OCI-LY7 (cell line): ENCODE measurements around the gene PHF20. TPM values are rescaled to one million over a fixed set of nuclear protein-coding genes. Genes with fewer than 3 reads are reported as not detected.
"Not testable (repeated sequence)": the region's sequence is repeated elsewhere in the genome, so short reads cannot be mapped to it uniquely, and the experiment has no call there.

Experiments
- BruUV-seq: library from RNA; stranded (reverse); fragments of 400-500 nt; replicated peaks from 2 replicates; lab custom pipeline; 2021; lab: Mats Ljungman, UMichigan
- CTCF ChIA-PET: fragments of 300-600 bp; sonication (Branson Sonifier 250); formaldehyde crosslinking; loops from one replicate; lab custom pipeline; 2022; ENCODE audit warnings: antibody characterized with exemption; ENCODE audit not compliant: unreplicated experiment; lab: Charles Lee
- POLR2A ChIA-PET: fragments of 300-600 bp; sonication (Branson Sonifier 250); formaldehyde crosslinking; loops from one replicate; lab custom pipeline; 2022; ENCODE audit warnings: antibody characterized with exemption; lab: Charles Lee
- DNase-seq: peaks from one replicate; pipeline ENCODE4 v3.0.0-alpha.2; 2015; ENCODE audit warnings: low spot score
- H2AFZ ChIP-seq: fragments of 200-600 bp; sonication (generic), shearing (Covaris generic); 2 replicates; pipeline ENCODE4 v1.6.1; 2014; ENCODE audit warnings: mild to moderate bottlenecking, antibody characterized with exemption, low read length, moderate library complexity
- H3K27ac ChIP-seq: fragments of 200-600 bp; sonication (generic); 2 replicates; pipeline ENCODE4 v1.5.1; 2014; ENCODE audit warnings: mixed run types, low read depth, mild to moderate bottlenecking, moderate library complexity, low read length, inconsistent platforms; ENCODE audit not compliant: poor library complexity, severe bottlenecking
- H3K36me3 ChIP-seq: fragments of 200-600 bp; sonication (generic); 2 replicates; pipeline ENCODE4 v1.6.1; 2014; ENCODE audit warnings: mild to moderate bottlenecking, antibody characterized with exemption, low read length, moderate library complexity, mixed read lengths; ENCODE audit not compliant: insufficient read depth
- H3K4me1 ChIP-seq: fragments of 200-600 bp; sonication (generic); 2 replicates; pipeline ENCODE4 v1.5.1; 2014; ENCODE audit warnings: mild to moderate bottlenecking, low read length; ENCODE audit not compliant: insufficient read depth, poor library complexity, severe bottlenecking
- H3K4me2 ChIP-seq: fragments of 200-600 bp; sonication (generic); 2 replicates; pipeline ENCODE4 v1.6.1; 2014; ENCODE audit warnings: mild to moderate bottlenecking, low read length
- H3K4me3 ChIP-seq: fragments of 200-600 bp; sonication (generic); 2 replicates; pipeline ENCODE4 v1.5.1; 2014; ENCODE audit warnings: mild to moderate bottlenecking, low read depth, low read length; ENCODE audit not compliant: poor library complexity, severe bottlenecking
- H3K79me2 ChIP-seq: fragments of 200-600 bp; sonication (generic); 2 replicates; pipeline ENCODE4 v1.6.1; 2016; ENCODE audit warnings: low read depth, mild to moderate bottlenecking, low read length, moderate library complexity, mixed read lengths; ENCODE audit not compliant: insufficient read depth
- H3K9me2 ChIP-seq: fragments of 200-600 bp; sonication (generic); 2 replicates; pipeline ENCODE4 v1.6.1; 2016; ENCODE audit warnings: mild to moderate bottlenecking, low read length, mixed read lengths; ENCODE audit not compliant: insufficient read depth
- H3K9me3 ChIP-seq: fragments of 200-600 bp; sonication (generic); 2 replicates; pipeline ENCODE4 v1.6.1; 2014; ENCODE audit warnings: mild to moderate bottlenecking, mixed run types, low read length, mixed read lengths
- H4K20me1 ChIP-seq: fragments of 200-600 bp; sonication (generic); 2 replicates; pipeline ENCODE4 v1.6.1; 2014; ENCODE audit warnings: mild to moderate bottlenecking, antibody characterized with exemption, low read length, moderate library complexity, mixed read lengths; ENCODE audit not compliant: insufficient read depth
- EZH2phosphoT487 ChIP-seq: fragments of 200-600 bp; sonication (generic); IDR thresholded peaks from 2 replicates; pipeline ENCODE4 v1.6.1; 2018; ENCODE audit warnings: low read depth, borderline replicate concordance, mild to moderate bottlenecking, mixed run types, antibody characterized with exemption, low read length, moderate library complexity, mixed read lengths
- intact Hi-C: fragments of 100-400 bp; cut with micrococcal nuclease; formaldehyde crosslinking; loops from one replicate; pipeline ENCODE4 v1.10.0; 2022; ENCODE audit not compliant: unreplicated experiment
- total RNA-seq, 2 experiments: library from RNA; depleted of rRNA in 1 of 2; stranded (reverse); fragments of >200 nt in 1 of 2; shearing (Covaris generic) in 1 of 2; gene quantifications; 2 replicates each; pipeline ENCODE4 v1.2.3, GENCODE V29; 2014 to 2022
- TF ChIP-seq, protein P1 (sequence below): fragments of 200-600 bp; sonication (generic); conservative IDR thresholded peaks from 2 replicates; pipeline ENCODE4 v1.5.1; 2014; ENCODE audit warnings: mild to moderate bottlenecking, antibody characterized with exemption, low read length, moderate library complexity, mixed read lengths

PHF20 gene
- total RNA-seq, 2 experiments from 2014 or later: 37.9 to 47.8 TPM

DNA sequence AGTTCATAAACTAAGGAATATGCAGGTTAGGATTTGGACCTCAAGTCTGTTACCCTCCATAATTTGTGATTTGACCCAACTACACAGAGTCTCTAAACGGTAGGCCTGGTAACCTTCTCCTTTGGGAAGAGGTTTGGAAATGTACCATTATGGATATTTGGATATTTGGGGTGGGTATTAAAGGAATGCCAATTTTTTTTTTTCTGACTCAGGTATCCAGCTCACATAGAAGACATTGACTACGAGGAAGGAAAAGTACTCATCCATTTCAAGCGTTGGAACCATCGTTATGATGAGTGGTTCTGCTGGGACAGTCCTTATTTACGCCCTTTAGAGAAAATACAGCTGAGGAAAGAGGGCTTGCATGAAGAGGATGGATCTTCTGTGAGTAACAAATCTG lies 70.5 kb downstream of the PHF20 start:
- POLR2A ChIA-PET: interaction anchor here (0.5 to 1.0 kb wide), 3 partner anchors 8 to 98 kb away, joined by 3 read pairs; no protein-coding TSS in a partner anchor
- intact Hi-C loops: no loop called here
- Histone ChIP-seq H3K79me2 (no peaks in the 10 kb centered on the region), H3K4me3 (no peak overlapping the region), H3K27ac (no peak overlapping the region), H3K9me3 (peaks cover 14% of the 10 kb centered on the region; the same call in 1 of the 2 replicates), H3K4me1 (no peaks in the 10 kb centered on the region), H2AFZ (no peak overlapping the region), H3K9me2 (no peaks in the 10 kb centered on the region), H3K36me3 (peaks cover 61% of the 10 kb centered on the region), H3K4me2 (no peak overlapping the region), H4K20me1 (no peaks in the 10 kb centered on the region)
- no TSS peak for BruUV-seq
- CTCF ChIA-PET: no interaction called here
- DNase-seq: no peak
- no peak for TF ChIP-seq EZH2phosphoT487
- TF ChIP-seq, protein P1, sequence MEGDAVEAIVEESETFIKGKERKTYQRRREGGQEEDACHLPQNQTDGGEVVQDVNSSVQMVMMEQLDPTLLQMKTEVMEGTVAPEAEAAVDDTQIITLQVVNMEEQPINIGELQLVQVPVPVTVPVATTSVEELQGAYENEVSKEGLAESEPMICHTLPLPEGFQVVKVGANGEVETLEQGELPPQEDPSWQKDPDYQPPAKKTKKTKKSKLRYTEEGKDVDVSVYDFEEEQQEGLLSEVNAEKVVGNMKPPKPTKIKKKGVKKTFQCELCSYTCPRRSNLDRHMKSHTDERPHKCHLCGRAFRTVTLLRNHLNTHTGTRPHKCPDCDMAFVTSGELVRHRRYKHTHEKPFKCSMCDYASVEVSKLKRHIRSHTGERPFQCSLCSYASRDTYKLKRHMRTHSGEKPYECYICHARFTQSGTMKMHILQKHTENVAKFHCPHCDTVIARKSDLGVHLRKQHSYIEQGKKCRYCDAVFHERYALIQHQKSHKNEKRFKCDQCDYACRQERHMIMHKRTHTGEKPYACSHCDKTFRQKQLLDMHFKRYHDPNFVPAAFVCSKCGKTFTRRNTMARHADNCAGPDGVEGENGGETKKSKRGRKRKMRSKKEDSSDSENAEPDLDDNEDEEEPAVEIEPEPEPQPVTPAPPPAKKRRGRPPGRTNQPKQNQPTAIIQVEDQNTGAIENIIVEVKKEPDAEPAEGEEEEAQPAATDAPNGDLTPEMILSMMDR: no peak

DNA sequence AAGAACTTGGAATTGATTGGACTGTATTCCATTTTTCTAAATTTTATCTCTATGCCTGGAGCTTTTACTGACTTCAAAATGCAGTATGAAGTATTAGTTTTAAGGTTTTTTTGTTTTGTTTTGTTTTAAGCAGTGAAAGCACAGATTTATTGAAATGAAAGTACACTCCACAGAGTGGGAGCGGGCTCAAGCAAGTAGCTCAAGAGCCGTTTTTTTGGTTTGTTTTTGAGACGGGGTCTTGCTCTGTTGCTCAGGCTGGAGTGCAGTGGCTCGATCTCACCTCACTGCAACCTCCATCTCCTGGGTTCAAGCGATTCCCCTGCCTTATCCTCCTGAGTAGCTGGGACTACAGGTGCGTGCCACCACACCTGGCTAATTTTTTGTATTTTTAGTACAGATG lies 72.1 kb downstream of the PHF20 start:
- H3K36me3 ChIP-seq: peaks cover 69% of the 10 kb centered on the region
- CTCF ChIA-PET: not testable (repeated sequence)

DNA sequence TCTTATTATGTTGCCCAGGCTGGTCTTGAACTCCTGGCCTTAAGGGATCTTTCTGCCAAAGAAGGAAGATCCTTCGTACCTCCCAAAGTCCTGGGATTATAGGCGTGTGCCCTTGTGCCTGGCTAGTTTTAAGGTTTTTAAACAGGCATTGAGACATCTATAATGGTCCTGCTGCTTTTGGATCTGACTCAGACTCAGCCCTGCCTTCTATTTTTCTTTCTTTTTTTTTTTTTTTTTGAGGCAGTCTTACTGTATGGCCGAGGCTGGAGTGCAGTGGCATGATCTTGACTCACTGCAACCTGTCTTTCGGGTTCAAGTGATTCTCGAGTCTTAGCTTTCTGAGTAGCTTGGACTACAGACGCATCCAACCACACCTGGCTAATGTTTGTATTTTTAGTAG lies 73.7 kb downstream of the PHF20 start:
- TF ChIP-seq EZH2phosphoT487: no peak
- TF ChIP-seq, protein P1: no peak
- H3K36me3 ChIP-seq: peaks cover 73% of the 10 kb centered on the region
- no peak overlapping the region for H2AFZ ChIP-seq
- H3K4me3 ChIP-seq: no peak overlapping the region
- no peak overlapping the region for H3K27ac ChIP-seq
- no peaks in the 10 kb centered on the region for H4K20me1 ChIP-seq
- ChIA-PET CTCF (no interaction called here), POLR2A (interaction anchor here (0.7 kb wide), 1 partner anchor 58 kb away, joined by 4 read pairs; no protein-coding TSS in a partner anchor)
- peaks cover 14% of the 10 kb centered on the region; the same call in 1 of the 2 replicates for H3K9me3 ChIP-seq
- no peak for DNase-seq
- intact Hi-C loops: no loop called here
- no peaks in the 10 kb centered on the region for H3K79me2 ChIP-seq
- BruUV-seq: no TSS peak
- no peak overlapping the region for H3K4me2 ChIP-seq
- no peaks in the 10 kb centered on the region for H3K4me1 ChIP-seq
- H3K9me2 ChIP-seq: no peaks in the 10 kb centered on the region

More for the DNA sequence above, 72.1 kb downstream of the PHF20 start:
- H3K4me2 ChIP-seq, H3K4me3 ChIP-seq, H2AFZ ChIP-seq, H3K4me1 ChIP-seq, H3K27ac ChIP-seq, H3K9me2 ChIP-seq, H4K20me1 ChIP-seq, intact Hi-C loops, DNase-seq, H3K79me2 ChIP-seq, BruUV-seq: not testable (repeated sequence)
- POLR2A ChIA-PET: interaction anchor here (0.9 to 1.2 kb wide), 2 partner anchors 8 to 85 kb away, joined by 3 read pairs; no protein-coding TSS in a partner anchor
- peaks cover 14% of the 10 kb centered on the region; the same call in 1 of the 2 replicates for H3K9me3 ChIP-seq
